ENCODE results near the gene GALNT2. TPM values are rescaled to one million over a fixed set of nuclear protein-coding genes. Genes with fewer than 3 reads are reported as not detected.

GALNT2 gene
- total and polyA plus RNA-seq, 10 of the 15 experiments (the other 5 are each of a cell fraction or from before 2014, with no cell fraction given), result 0.52 to 27.7 (median 16.3) TPM

DNA sequence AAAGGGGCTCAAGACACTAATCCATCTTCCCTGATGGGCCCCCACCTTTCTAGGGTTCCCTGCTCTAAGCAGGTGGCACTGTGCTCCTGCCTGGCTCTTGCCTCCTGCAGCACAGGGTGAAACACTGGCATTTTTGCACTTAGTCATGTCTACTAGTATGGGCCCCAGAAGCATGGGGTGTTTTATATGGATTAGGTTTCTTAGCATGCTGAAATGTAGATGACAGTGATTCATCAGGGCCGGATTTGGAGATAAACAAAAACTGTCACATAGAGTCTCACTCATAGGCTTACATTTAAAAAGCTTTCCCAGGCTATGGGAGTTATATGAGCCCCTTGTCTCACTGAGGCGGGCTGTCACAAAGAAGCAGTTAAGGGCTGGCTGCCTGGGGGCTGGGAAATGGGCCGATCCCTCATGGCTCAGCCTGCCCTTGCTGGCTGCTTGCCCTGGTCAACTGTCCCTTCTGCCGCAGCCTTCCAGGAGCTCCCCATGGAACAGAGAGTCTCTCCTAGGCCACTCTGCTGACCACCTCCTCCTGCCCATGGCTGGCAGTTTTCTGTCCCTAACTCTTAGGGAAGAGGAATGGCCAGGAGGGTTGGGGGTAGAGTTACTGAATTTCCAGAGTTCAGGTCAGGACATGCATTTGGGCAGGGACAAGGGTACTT lies 6.5 kb downstream of the GALNT2 start (continued):
- TF ChIP-seq, protein P1, sequence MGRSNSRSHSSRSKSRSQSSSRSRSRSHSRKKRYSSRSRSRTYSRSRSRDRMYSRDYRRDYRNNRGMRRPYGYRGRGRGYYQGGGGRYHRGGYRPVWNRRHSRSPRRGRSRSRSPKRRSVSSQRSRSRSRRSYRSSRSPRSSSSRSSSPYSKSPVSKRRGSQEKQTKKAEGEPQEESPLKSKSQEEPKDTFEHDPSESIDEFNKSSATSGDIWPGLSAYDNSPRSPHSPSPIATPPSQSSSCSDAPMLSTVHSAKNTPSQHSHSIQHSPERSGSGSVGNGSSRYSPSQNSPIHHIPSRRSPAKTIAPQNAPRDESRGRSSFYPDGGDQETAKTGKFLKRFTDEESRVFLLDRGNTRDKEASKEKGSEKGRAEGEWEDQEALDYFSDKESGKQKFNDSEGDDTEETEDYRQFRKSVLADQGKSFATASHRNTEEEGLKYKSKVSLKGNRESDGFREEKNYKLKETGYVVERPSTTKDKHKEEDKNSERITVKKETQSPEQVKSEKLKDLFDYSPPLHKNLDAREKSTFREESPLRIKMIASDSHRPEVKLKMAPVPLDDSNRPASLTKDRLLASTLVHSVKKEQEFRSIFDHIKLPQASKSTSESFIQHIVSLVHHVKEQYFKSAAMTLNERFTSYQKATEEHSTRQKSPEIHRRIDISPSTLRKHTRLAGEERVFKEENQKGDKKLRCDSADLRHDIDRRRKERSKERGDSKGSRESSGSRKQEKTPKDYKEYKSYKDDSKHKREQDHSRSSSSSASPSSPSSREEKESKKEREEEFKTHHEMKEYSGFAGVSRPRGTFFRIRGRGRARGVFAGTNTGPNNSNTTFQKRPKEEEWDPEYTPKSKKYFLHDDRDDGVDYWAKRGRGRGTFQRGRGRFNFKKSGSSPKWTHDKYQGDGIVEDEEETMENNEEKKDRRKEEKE (IDR thresholded peaks at IDR 0.05), result no peak
- no peak for TF ChIP-seq MEF2A (IDR thresholded peaks at IDR 0.05; ENCODE audit: insufficient read depth, low read depth, low read length)

DNA sequence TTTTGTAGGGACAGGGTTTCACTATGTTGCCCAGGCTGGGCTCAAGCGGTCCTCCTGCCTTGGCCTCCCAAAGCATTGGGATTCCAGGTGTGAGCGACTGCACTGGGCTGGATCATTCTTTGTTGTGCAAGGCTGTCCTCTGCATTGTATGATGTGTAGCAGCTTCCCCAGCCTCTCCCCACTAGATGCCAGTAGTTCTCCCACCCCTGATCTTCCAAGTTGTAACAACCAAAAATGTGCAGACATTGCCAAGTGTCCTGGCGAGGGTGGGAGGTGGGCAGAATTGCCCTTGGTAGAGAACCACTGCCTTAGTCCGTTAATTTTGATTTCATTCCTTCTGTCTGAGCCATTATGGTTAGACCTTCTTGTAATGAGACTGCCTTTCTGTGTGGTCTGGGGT lies 7.2 kb downstream of the GALNT2 start:
- TF ChIP-seq, protein P2, sequence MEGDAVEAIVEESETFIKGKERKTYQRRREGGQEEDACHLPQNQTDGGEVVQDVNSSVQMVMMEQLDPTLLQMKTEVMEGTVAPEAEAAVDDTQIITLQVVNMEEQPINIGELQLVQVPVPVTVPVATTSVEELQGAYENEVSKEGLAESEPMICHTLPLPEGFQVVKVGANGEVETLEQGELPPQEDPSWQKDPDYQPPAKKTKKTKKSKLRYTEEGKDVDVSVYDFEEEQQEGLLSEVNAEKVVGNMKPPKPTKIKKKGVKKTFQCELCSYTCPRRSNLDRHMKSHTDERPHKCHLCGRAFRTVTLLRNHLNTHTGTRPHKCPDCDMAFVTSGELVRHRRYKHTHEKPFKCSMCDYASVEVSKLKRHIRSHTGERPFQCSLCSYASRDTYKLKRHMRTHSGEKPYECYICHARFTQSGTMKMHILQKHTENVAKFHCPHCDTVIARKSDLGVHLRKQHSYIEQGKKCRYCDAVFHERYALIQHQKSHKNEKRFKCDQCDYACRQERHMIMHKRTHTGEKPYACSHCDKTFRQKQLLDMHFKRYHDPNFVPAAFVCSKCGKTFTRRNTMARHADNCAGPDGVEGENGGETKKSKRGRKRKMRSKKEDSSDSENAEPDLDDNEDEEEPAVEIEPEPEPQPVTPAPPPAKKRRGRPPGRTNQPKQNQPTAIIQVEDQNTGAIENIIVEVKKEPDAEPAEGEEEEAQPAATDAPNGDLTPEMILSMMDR (IDR thresholded peaks at IDR 0.05 in 2 of 3, conservative IDR thresholded peaks at IDR 0.05 in 1 of 3; ENCODE audit: control insufficient read depth in 2 of 3, extremely low read depth in 1 of 3, insufficient read depth in 1 of 3, low read depth in 3 of 3, low read length in 3 of 3), result peak in 1 of 3 experiments; percentile 17; a peak in 1 of 6 replicates
- TF ChIP-seq ETV6 (conservative IDR thresholded peaks at IDR 0.05 in 1 of 2, IDR thresholded peaks at IDR 0.05 in 1 of 2; ENCODE audit: borderline replicate concordance in 1 of 2, low read depth in 1 of 2) (no peak), WRNIP1 (IDR thresholded peaks at IDR 0.05; ENCODE audit: borderline replicate concordance, low read depth, low read length) (no peak), MTA2 (IDR thresholded peaks at IDR 0.05; ENCODE audit: low read depth) (no peak)
- DNase-seq (ENCODE audit: low read depth, low spot score) (no peak), ATAC-seq (no peak), FAIRE-seq (no peak)
- Histone ChIP-seq H3K36me3 (ENCODE audit: control insufficient read depth in 2 of 2, insufficient read depth in 2 of 2, low read length in 1 of 2) (0 out of 4 replicates have a peak, but pooled peaks cover 0 to 6% of the 10 kb centered on the region in 2 experiments), H3K4me2 (ENCODE audit: control insufficient read depth, insufficient read depth) (no peak overlapping the region), H3K4me3 (no peak overlapping the region), H3K9me3 (replicated peaks; ENCODE audit: control insufficient read depth, insufficient read depth, low read length) (no peaks in the 10 kb centered on the region), H3K27me3 (replicated peaks in 1 of 2; ENCODE audit: control insufficient read depth in 2 of 2, insufficient read depth in 2 of 2, low read length in 1 of 2) (no peaks in the 10 kb centered on the region), H3K4me1 (ENCODE audit: control insufficient read depth, insufficient read depth, low read length) (no peaks in the 10 kb centered on the region), H3K27ac (ENCODE audit: control insufficient read depth, insufficient read depth) (no peak overlapping the region), H3K9ac (ENCODE audit: control insufficient read depth, insufficient read depth, low read length) (no peak overlapping the region), H4K20me1 (ENCODE audit: control insufficient read depth, insufficient read depth) (peaks cover 3% of the 10 kb centered on the region), H2AFZ (ENCODE audit: control insufficient read depth, low read depth, low read length) (no peak overlapping the region), H3K79me2 (ENCODE audit: control insufficient read depth, insufficient read depth, low read length) (peaks cover 49% of the 10 kb centered on the region)
- POLR2A ChIA-PET, result interaction anchor here (0.7 to 1.0 kb wide), 2 partner anchors 13 to 101 kb away, joined by 3 read pairs; no protein-coding TSS in a partner anchor
- intact Hi-C loops (cut with micrococcal nuclease; ENCODE audit: unreplicated experiment), result loop anchor here (10.0 kb wide), 1 partner anchor 519 kb away; the partner anchor contains the start of gene ABCB10
- RAD21 ChIA-PET (ENCODE audit: unreplicated experiment), result interaction anchor here (0.8 to 1.9 kb wide), 3 partner anchors 30 to 161 kb away, joined by 3 to 6 read pairs (median 5); no protein-coding TSS in a partner anchor
- SMC1A ChIA-PET (ENCODE audit: uncharacterized antibody, unreplicated experiment), result interaction anchor here (0.6 to 1.2 kb wide), 2 partner anchors 112 to 581 kb away, joined by 3 read pairs; no protein-coding TSS in a partner anchor
- WGBS (ENCODE audit: insufficient coverage, insufficient replicate concordance, low lambda C conversion rate, missing lambda C conversion rate), result 89% methylated on average over 4 of the region's 4 CpGs
- CTCF ChIA-PET, result interaction anchor here (0.6 to 1.5 kb wide), 4 partner anchors 11 to 122 kb away, joined by 3 to 6 read pairs (median 3); no protein-coding TSS in a partner anchor
- in situ Hi-C loops (cut with MboI), result no loop called here
- no TSS peak for BruUV-seq (replicated peaks)
